HCT116 (cell line): ENCODE results near the gene LEMD1. TPM values are rescaled to one million over a fixed set of nuclear protein-coding genes. Genes with fewer than 3 reads are reported as not detected.

ENCODE experiments used
- ATAC-seq: fragments of 200-7000 bp; cut with Tn5 transposase; 2 replicates; pipeline ENCODE4 v1.9.1; 2020; ENCODE audit warnings: mild to moderate bottlenecking, moderate library complexity
- BruUV-seq: library from RNA; stranded (reverse); fragments of 400-500 nt; replicated peaks from 2 replicates; lab custom pipeline; 2021; lab: Mats Ljungman, UMichigan
- CTCF ChIA-PET: fragments of 300-600 bp; sonication (Branson Sonifier 250); formaldehyde crosslinking; loops from one replicate; lab custom pipeline; 2021; ENCODE audit warnings: antibody characterized with exemption; lab: Charles Lee
- POLR2A ChIA-PET: fragments of 300-600, 350-600 bp; sonication (Branson Sonifier 250); formaldehyde crosslinking; loops from one replicate; lab custom pipeline; 2021; ENCODE audit warnings: antibody characterized with exemption; lab: Charles Lee
- RAD21 ChIA-PET, 2 experiments: fragments of 300-600 bp; sonication (Branson Sonifier 250); formaldehyde crosslinking; loops; one replicate each; lab custom pipeline; 2023; ENCODE audit warnings: low total read pairs in 2 of 2; ENCODE audit not compliant: uncharacterized antibody in 2 of 2, unreplicated experiment in 2 of 2, low non-redundant PET in 1 of 2; lab: Charles Lee
- DNase-seq: peaks from one replicate; pipeline ENCODE4 v3.0.0-alpha.2; 2010; ENCODE audit warnings: low read depth, low spot score
- H2AFZ ChIP-seq: fragments of 200-600 bp; shearing (Covaris generic), sonication (generic); 2 replicates; pipeline ENCODE4 v1.6.1; 2017; ENCODE audit warnings: low read depth, mixed run types, mixed read lengths, antibody characterized with exemption, low read length; ENCODE audit not compliant: poor library complexity, severe bottlenecking
- H3K27ac ChIP-seq: 2 replicates; pipeline ENCODE4 v1.5.1; 2012; ENCODE audit warnings: low read depth, low read length
- H3K27me3 ChIP-seq: fragments of 200-600 bp; sonication (generic); 2 replicates; pipeline ENCODE4 v1.6.1; 2016; ENCODE audit warnings: mixed run types, low read length, mixed read lengths; ENCODE audit not compliant: insufficient read depth
- H3K36me3 ChIP-seq, 2 experiments: fragments of 200-500 bp in 1 of 2; fragments of 200-600 bp in 1 of 2; sonication (Bioruptor generic) in 1 of 2; sonication (generic) in 1 of 2; 2 replicates each; pipeline versions ENCODE4 v1.5.1 to v1.6.1; 2014 to 2016; ENCODE audit warnings: low read length in 2 of 2, inconsistent platforms in 1 of 2, mixed read lengths in 1 of 2, mixed run types in 1 of 2; ENCODE audit not compliant: insufficient read depth in 2 of 2, control insufficient read depth in 1 of 2
- H3K4me1 ChIP-seq, 2 experiments: fragments of 200-600 bp in 1 of 2; sonication (generic) in 1 of 2; 2 replicates each; pipeline versions ENCODE4 v1.5.1 to v1.6.1; 2012 to 2017; ENCODE audit warnings: low read length in 2 of 2, inconsistent platforms in 1 of 2, mild to moderate bottlenecking in 1 of 2, mixed read lengths in 1 of 2, mixed run types in 1 of 2, moderate library complexity in 1 of 2; ENCODE audit not compliant: insufficient read depth in 2 of 2, control insufficient read depth in 1 of 2
- H3K4me2 ChIP-seq: fragments of 200-600 bp; sonication (generic); 2 replicates; pipeline ENCODE4 v1.6.1; 2017; ENCODE audit warnings: mixed run types, low read length, mixed read lengths
- H3K4me3 ChIP-seq, 2 experiments: fragments of 200-600 bp in 1 of 2; sonication (generic) in 1 of 2; replicated peaks in 1 of 2; 2 replicates each; pipeline ENCODE4 v1.5.1; 2011 to 2016; ENCODE audit warnings: low read length in 2 of 2, control low read depth in 1 of 2, low read depth in 1 of 2, mild to moderate bottlenecking in 1 of 2, mixed read lengths in 1 of 2, mixed run types in 1 of 2
- H3K79me2 ChIP-seq: fragments of 200-600 bp; sonication (generic); 2 replicates; pipeline ENCODE4 v1.6.1; 2017; ENCODE audit warnings: mild to moderate bottlenecking, mixed run types, low read length, moderate library complexity, mixed read lengths; ENCODE audit not compliant: insufficient read depth
- H3K9ac ChIP-seq: fragments of 200-600 bp; sonication (generic); 2 replicates; pipeline ENCODE4 v1.6.1; 2016; ENCODE audit warnings: low read length, mixed read lengths
- H3K9me2 ChIP-seq: fragments of 200-600 bp; sonication (generic), shearing (Covaris generic); 2 replicates; pipeline ENCODE4 v1.6.1; 2017; ENCODE audit warnings: mixed run types, mild to moderate bottlenecking, moderate library complexity; ENCODE audit not compliant: insufficient read depth
- H3K9me3 ChIP-seq, 2 experiments: fragments of 200-500 bp in 1 of 2; fragments of 200-600 bp in 1 of 2; sonication (Bioruptor generic) in 1 of 2; sonication (generic) in 1 of 2; 2 replicates each; pipeline ENCODE4 v1.6.1; 2014 to 2017; ENCODE audit warnings: low read length in 2 of 2, mixed read lengths in 2 of 2, inconsistent platforms in 1 of 2, low read depth in 1 of 2, mild to moderate bottlenecking in 1 of 2, mixed run types in 1 of 2, moderate library complexity in 1 of 2; ENCODE audit not compliant: control insufficient read depth in 1 of 2, insufficient read depth in 1 of 2
- H4K20me1 ChIP-seq: fragments of 200-600 bp; sonication (generic), shearing (Covaris generic); 2 replicates; pipeline ENCODE4 v1.6.1; 2017; ENCODE audit warnings: mixed run types, mild to moderate bottlenecking, moderate library complexity; ENCODE audit not compliant: insufficient read depth
- CBX3 ChIP-seq: IDR thresholded peaks from 2 replicates; pipeline ENCODE4 v1.6.1; 2012; ENCODE audit warnings: low read depth
- CEBPB ChIP-seq: IDR thresholded peaks from 2 replicates; pipeline ENCODE4 v1.6.1; 2012; ENCODE audit warnings: low read depth
- EGR1 ChIP-seq: IDR thresholded peaks from 2 replicates; pipeline ENCODE4 v1.6.1; 2012; ENCODE audit warnings: low read depth
- ELF1 ChIP-seq: IDR thresholded peaks from 2 replicates; pipeline ENCODE4 v1.6.1; 2012; ENCODE audit warnings: low read depth, borderline replicate concordance
- FOSL1 ChIP-seq: IDR thresholded peaks from 2 replicates; pipeline ENCODE4 v1.6.1; 2012; ENCODE audit warnings: low read depth
- JUND ChIP-seq: IDR thresholded peaks from 2 replicates; pipeline ENCODE4 v1.6.1; 2012
- POLR2AphosphoS5 ChIP-seq: IDR thresholded peaks from 2 replicates; pipeline ENCODE4 v1.6.1; 2011; ENCODE audit warnings: mild to moderate bottlenecking, low read depth, low read length, moderate library complexity
- SIN3A ChIP-seq: IDR thresholded peaks from 2 replicates; pipeline ENCODE4 v1.6.1; 2012; ENCODE audit warnings: low read depth
- SP1 ChIP-seq: IDR thresholded peaks from 2 replicates; pipeline ENCODE4 v1.6.1; 2012; ENCODE audit warnings: low read depth
- SRF ChIP-seq: IDR thresholded peaks from 2 replicates; pipeline ENCODE4 v1.6.1; 2012; ENCODE audit warnings: low read depth
- YY1 ChIP-seq: IDR thresholded peaks from 2 replicates; pipeline ENCODE4 v1.6.1; 2011; ENCODE audit warnings: low read length, low read depth, moderate library complexity, mild to moderate bottlenecking; ENCODE audit not compliant: insufficient replicate concordance; ENCODE audit errors: extremely low read depth
- ZBTB33 ChIP-seq: IDR thresholded peaks from 2 replicates; pipeline ENCODE4 v1.6.1; 2011; ENCODE audit warnings: mild to moderate bottlenecking, low read length, moderate library complexity; ENCODE audit not compliant: insufficient replicate concordance; ENCODE audit errors: extremely low read depth
- ZFX ChIP-seq: fragments of 450-650 bp; IDR thresholded peaks from 2 replicates; pipeline ENCODE4 v1.6.1; 2017
- ZNF274 ChIP-seq: fragments of 200-500 bp; sonication (Bioruptor generic); IDR thresholded peaks from 2 replicates; pipeline ENCODE4 v1.6.1; 2014; ENCODE audit warnings: mild to moderate bottlenecking, low read depth, low read length, inconsistent platforms
- intact Hi-C: fragments of 100-400 bp; cut with micrococcal nuclease; formaldehyde crosslinking; loops from 2 replicates; pipeline ENCODE4 v1.10.0; 2022
- total RNA-seq: library from RNA; stranded (reverse); gene quantifications from one replicate; pipeline ENCODE4 v1.2.1, GENCODE V29; 2021; ENCODE audit not compliant: unreplicated experiment
- TF ChIP-seq, protein P1 (sequence below): IDR thresholded peaks from 2 replicates; pipeline ENCODE4 v1.6.1; 2012

The LEMD1 gene
- total RNA-seq, 1 experiment from 2014 or later = 11.9 TPM

DNA sequence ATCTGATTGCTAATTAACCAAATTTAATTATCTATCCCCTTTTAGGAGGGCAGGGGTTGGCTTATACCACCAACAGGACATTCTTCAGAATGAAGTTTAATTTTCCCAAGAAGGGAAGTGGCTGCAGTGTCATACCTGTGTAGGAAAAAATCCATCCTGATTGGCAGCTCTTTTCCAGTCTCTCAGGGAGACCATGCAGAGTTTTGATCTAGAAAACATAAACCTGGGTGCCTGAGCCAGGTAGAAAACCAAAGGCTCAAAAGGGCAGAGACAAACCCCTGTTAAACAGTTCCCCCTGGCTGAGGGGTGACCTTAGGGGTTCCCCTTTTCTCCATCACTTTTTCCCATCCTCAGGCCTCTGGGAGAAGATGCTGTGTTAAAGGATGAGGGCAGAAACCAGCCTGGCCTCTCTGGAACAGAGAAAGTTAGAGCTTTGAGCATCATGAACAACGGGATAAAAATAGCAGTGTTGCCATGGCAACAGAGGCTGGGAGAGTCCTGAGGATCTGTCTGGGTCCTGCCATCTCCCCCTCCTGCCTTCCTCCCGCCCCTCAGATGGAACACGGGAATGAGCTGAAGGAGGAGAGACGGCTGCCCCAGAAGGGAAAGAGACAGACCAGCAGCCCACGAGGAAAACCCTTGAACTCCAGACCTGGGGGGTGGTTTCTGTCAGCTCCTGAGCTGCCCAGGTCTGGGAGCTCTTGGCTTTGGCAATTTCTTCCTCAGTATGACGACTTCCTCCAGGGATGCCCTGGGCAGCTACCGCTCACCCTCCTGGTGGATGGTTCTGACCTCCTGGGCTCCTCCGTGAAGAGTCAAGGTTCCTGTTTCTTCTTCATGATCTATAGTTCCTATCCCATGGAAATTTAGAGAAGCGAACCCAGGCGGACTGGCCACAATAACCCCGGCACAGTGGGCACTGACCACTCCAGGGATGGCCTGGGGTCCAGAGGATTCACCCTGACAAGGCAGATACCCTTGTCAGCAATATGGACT, 14.0 kb upstream of the LEMD1 start:
- no peaks in the 10 kb centered on the region for H4K20me1 ChIP-seq
- no peak overlapping the region for H2AFZ ChIP-seq
- no peak for ATAC-seq
- no peak for DNase-seq
- intact Hi-C loops = no loop called here
- no peaks in the 10 kb centered on the region for H3K9me2 ChIP-seq
- POLR2A ChIA-PET = no interaction called here
- RAD21 ChIA-PET = interaction anchor here in 1 of 2 experiments (1.3 kb wide), 1 partner anchor 49 kb away, joined by 5 read pairs; no protein-coding TSS in a partner anchor
- H3K4me1 ChIP-seq = peaks cover 23 to 30% of the 10 kb centered on the region in 2 experiments
- H3K4me3 ChIP-seq = no peak overlapping the region
- H3K36me3 ChIP-seq = no peaks in the 10 kb centered on the region
- BruUV-seq = no TSS peak
- H3K9ac ChIP-seq = no peak overlapping the region
- no peaks in the 10 kb centered on the region for H3K27me3 ChIP-seq
- CTCF ChIA-PET = no interaction called here
- no peaks in the 10 kb centered on the region for H3K9me3 ChIP-seq
- TF ChIP-seq ZNF274 (no peak), EGR1 (no peak), POLR2AphosphoS5 (peak; percentile 36; the same call in 1 of the 2 replicates)
- no peaks in the 10 kb centered on the region for H3K79me2 ChIP-seq
- no peak overlapping the region for H3K4me2 ChIP-seq
- H3K27ac ChIP-seq = no peak overlapping the region

DNA sequence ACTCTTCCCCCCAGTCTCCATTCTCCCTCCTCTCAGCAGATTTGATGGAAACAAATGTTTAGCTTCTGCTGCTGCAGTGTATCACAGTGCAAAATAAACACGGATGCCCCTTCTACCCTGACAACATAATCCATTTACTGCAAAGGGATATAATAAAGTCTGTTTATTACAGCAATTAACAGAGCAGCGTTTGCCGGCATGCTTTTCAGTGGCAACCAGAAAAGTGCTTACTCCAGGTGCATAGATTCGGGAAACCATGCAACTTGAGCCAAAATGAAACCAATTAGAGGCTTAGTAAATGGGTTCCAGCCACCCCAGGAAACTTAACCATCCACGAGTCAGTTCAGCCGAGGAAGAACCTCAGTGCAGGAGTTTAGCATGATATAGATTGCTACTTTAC, 12.9 kb upstream of the LEMD1 start:
- intact Hi-C loops = no loop called here
- Histone ChIP-seq H3K27ac (no peak overlapping the region), H3K9me2 (no peaks in the 10 kb centered on the region), H3K36me3 (no peaks in the 10 kb centered on the region), H3K4me3 (no peak overlapping the region), H3K4me1 (peaks cover 13 to 25% of the 10 kb centered on the region in 2 experiments), H3K4me2 (no peak overlapping the region), H3K79me2 (no peaks in the 10 kb centered on the region), H3K27me3 (no peaks in the 10 kb centered on the region), H3K9ac (no peak overlapping the region), H2AFZ (no peak overlapping the region), H3K9me3 (no peaks in the 10 kb centered on the region), H4K20me1 (no peaks in the 10 kb centered on the region)
- ChIA-PET RAD21 (no interaction called here), POLR2A (interaction anchor here (1.4 kb wide), 1 partner anchor 43 kb away, joined by 3 read pairs; no protein-coding TSS in a partner anchor), CTCF (interaction anchor here (1.2 kb wide), 1 partner anchor 90 kb away, joined by 3 read pairs; no protein-coding TSS in a partner anchor)
- DNase-seq = no peak
- BruUV-seq = no TSS peak
- no peak for ATAC-seq
- TF ChIP-seq JUND (no peak), ZBTB33 (no peak), FOSL1 (no peak), POLR2AphosphoS5 (no peak), SIN3A (no peak), CEBPB (no peak), ZNF274 (no peak), ZFX (no peak), SP1 (no peak), SRF (no peak), CBX3 (no peak), YY1 (no peak), ELF1 (no peak)
- TF ChIP-seq, protein P1, sequence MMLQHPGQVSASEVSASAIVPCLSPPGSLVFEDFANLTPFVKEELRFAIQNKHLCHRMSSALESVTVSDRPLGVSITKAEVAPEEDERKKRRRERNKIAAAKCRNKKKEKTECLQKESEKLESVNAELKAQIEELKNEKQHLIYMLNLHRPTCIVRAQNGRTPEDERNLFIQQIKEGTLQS = no peak
